Suprapubic skin (tissue), 3 donors: ENCODE results near the gene AMD1.

ENCODE experiments used
- POLR2A ChIP-seq, 2 donors: fragments of 450-650 bp; IDR thresholded peaks; one replicate each; pipeline ENCODE4 v1.6.1; 2017; ENCODE audit warnings: antibody characterized with exemption in 2 of 2, mild to moderate bottlenecking in 2 of 2, moderate library complexity in 2 of 2
- TF ChIP-seq, protein P1 (sequence below), 2 donors: fragments of 200-600 bp in 1 of 2; fragments of 450-650 bp in 1 of 2; sonication (generic) in 1 of 2; IDR thresholded peaks; one replicate each; pipeline ENCODE4 v1.5.1; 2016 to 2019; ENCODE audit warnings: antibody characterized with exemption in 2 of 2, mild to moderate bottlenecking in 1 of 2, moderate library complexity in 1 of 2

DNA sequence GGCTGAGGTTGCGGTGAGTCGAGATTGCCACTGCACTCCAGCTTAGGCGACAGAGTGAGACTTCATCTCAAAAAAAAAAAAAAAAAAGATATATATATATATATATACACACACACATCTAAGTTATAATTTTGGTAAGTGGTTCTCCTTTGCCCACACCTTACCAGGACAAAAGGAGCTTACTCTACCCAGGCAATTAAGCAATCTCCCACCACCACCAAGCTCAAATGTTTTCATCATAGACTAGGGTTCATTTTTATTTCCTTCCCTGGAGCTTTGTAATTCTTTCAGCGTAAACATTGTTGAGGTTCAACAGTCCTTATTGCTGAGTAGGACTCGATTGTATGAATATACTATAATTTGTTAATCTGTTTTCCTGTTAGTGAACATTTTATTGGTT lies 23.5 kb downstream of the AMD1 start:
- TF ChIP-seq, protein P1, sequence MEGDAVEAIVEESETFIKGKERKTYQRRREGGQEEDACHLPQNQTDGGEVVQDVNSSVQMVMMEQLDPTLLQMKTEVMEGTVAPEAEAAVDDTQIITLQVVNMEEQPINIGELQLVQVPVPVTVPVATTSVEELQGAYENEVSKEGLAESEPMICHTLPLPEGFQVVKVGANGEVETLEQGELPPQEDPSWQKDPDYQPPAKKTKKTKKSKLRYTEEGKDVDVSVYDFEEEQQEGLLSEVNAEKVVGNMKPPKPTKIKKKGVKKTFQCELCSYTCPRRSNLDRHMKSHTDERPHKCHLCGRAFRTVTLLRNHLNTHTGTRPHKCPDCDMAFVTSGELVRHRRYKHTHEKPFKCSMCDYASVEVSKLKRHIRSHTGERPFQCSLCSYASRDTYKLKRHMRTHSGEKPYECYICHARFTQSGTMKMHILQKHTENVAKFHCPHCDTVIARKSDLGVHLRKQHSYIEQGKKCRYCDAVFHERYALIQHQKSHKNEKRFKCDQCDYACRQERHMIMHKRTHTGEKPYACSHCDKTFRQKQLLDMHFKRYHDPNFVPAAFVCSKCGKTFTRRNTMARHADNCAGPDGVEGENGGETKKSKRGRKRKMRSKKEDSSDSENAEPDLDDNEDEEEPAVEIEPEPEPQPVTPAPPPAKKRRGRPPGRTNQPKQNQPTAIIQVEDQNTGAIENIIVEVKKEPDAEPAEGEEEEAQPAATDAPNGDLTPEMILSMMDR (IDR thresholded peaks at IDR 0.05) = no peak
- TF ChIP-seq POLR2A (IDR thresholded peaks at IDR 0.05) = no peak
